GM18511 (cell line): ENCODE measurements around the gene BCL7C.
"Not testable (repeated sequence)": the region's sequence is repeated elsewhere in the genome, so short reads cannot be mapped to it uniquely, and the experiment has no call there.

Source experiments
- ATAC-seq: cut with Tn5 transposase; IDR thresholded peaks from one replicate; pipeline ENCODE4 v1.9.1; 2021; ENCODE audit warnings: mild to moderate bottlenecking, moderate library complexity; ENCODE audit not compliant: unreplicated experiment

BCL7C gene

DNA sequence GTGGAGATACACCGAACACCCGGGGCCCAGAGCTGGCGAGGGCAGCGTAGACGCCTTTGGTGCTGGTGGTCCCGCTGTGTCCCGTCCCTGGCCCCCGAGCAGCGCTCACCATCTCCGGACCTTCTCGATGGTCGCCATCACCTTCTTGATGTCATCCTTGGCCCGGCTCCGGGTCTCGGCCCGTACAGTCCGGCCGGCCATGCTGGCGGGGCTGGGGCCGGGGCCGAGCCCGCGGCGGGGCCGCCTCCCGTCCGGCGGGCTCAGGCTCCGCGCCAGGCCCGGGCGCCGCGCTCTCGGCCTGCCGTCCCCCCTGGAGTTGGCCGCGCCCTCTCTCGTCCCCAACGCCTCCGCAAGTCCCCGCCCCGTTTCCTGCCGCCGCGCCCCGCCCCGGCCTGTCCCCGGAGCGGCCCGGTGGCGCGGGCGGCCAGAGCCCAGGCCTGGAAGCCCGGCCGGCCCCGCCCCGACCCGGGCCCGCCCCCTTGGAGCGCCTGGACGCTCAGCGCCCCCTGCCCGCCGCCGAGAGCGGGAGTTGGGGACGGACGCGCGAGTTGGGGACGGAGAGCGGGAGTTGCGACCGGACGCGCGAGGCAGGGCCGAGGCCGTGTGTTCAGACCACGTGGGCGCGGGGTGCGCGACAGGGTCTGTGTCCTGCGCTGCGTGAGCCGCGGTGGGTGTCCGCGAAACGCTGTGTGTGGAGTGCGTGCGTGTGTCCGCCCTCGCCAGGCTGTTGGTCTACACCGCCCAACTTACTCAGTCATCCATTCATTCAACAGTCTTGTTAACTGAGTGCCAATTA lies at the start of gene BCL7C:
Gene BCL7C, minus strand, starts transcription at position 334 of the 796 bp plus-strand sequence. Its CDS starts 133 bp downstream, at position 201.
- ATAC-seq, result peak; percentile 74

DNA sequence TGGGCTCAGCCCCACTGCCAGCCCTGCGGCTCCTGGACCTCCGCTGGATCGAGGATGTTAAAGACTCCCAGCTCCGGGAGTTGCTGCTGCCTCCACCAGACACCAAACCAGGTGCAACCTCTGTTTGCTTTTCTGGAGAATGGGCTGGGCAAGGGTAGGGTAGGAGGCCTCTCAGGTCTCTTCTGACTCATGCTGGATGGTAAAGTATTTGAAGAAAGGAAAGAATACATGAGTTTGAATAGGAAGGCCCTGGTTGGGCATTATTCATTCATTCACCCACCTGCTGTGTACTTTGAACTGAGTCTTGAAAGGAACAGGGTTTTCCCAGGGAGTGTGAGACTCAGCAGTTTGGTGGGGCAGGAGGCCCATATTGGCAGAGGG lies 48.5 kb upstream of the BCL7C start:
- ATAC-seq, result no peak

DNA sequence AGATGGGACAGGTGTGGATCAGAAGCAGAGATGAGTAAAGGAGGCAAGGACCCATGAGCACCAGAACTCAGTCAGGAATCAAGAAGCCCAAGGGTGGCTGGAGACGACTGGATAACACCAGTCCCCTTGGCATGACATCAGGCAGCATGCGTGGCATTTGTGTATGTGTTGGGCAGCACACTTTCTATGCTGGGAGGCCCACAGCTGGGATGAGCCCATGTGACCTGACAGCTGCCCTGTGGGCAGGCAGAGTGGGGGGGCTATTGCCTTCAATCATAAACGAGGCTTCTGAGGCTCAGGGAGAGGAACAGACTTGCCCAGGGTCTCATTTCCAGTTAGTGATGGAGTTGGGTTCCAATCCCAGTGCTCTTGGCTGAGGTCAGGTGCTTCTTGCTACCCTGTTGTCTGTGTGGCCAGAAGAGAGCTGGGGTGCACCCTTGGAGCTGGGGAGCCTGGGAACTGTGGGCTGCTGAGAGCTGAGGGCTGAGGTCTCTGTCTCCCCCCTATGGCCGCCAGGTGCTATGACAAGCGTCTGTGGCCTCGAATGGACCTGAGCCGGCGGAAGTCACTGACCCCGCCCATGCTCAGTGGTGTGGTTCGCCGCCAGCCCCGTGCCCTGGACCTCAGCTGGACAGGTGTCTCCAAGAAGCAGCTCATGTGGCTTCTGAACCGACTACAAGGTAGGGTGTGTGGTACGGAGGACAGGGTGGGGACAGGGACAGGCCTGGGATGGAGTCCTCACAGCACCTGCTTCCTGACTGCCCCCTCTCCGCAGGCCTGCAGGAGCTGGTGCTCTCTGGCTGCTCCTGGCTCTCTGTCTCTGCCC lies 47.9 kb upstream of the BCL7C start:
- peak; percentile 96 for ATAC-seq

DNA sequence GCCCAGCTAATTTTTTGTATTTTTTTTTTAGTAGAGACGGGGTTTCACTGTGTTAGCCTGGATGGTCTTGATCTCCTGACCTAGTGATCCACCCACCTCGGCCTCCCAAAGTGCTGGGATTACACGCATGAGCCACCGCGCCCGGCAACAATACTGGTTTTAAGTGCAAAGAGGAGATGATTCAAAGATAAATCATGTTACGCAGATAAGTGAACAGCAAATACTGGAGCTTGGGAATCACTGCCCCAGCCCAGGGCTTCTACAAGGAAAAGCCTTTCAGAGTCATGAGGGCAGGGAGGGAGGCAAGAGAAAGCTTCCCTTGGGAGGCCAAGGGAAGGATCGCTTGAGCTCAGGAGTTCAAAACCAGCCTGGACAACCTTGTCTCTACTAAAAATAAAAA lies 45.7 kb upstream of the BCL7C start:
- ATAC-seq, result not testable (repeated sequence)

DNA sequence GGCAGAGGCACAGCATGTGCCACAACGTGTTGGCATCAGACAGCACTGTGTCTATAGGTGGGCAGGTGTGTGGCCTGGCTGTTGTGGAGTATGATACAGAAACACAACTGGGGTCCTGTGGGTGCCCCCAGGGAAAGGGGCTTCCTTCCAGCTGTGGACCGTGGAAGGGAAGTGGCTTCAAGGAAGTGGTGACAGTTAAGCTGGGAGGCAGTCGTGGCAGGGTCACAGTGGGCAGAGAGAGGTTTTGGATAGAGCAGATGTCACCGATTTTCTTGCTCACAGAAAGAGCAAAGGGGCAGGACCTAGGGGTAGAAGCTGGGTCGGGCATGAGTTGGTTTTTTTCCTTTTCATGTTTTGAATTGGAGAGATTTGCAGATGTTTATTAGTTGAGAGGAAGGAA lies 43.8 kb upstream of the BCL7C start:
- ATAC-seq, result no peak

DNA sequence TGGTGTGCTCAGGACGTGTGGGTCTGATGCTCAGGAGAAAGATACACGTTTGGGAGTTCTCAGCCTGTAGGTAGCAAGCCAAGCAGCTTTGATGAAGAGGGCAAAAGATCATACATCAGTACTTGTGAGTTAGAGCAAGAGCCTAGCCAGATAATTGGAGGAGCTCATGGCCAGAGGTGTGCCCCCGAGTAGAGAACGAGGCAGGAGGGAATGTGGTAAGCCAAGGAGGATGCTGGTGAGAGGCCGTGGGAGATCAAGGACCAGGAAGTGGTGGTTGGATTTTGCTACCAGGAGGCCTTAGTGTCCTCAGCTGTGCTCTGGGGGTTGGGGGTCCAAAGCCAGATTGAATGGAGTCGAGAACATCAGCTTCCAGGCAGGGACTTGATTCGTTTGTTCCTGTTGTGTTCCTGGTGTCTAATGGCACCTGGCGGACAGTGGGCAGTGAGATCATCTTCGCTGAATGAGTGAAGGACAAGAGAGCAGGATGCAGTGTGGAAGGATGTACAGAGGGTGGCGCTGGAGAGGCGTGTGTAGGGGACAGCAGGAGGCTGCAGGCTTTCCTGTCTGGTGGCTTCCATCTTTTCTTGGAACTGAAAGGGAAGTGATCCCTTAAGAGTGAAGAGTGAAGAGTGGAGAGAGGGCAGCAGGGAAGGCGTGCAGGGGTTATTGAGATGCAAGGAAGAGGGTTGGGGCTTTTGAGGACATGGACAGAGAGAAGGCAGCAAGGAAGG lies 41.1 kb upstream of the BCL7C start:
- no peak for ATAC-seq

DNA sequence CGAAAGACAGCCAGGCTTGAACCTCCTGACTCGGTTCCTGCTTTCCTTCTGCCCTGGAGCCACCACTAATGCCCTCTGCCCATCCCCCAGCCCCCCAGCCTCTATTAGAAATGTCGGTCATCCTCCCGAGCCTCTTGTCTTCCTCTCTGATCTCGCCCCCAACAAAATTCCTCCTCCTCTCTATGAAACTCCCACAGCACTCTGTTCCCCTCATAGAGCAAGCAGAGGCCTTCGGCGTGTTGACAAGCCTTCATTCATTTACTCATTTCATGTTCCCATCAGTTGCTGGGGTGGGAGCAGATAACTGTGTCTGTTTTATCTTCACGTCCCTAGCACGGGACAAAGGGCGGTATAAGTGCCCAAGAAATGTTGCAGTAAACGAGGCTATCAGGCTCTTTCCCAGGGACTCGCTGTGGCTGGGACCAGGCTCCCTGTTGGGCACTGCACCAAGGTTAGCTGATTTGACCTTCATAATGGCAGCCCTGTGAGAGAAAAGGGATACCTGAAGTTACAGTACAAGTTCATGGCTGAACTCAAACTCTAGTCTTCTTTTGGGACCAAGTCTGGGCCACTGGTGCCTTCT lies 37.3 kb upstream of the BCL7C start:
- ATAC-seq, result no peak

DNA sequence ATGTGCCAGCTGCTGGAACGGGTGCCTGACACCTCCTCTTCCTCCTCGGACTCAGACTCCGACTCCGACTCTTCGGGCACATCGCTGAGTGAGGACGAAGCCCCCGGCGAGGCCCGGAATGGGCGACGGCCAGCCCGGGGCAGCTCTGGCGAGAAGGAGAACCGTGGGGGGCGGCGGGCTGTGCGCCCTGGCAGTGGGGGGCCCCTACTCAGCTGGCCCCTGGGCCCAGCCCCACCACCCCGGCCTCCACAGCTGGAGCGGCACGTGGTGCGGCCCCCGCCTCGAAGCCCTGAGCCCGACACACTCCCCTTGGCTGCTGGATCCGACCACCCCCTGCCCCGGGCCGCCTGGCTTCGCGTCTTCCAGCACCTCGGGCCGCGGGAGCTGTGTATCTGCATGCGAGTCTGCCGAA lies 36.3 kb upstream of the BCL7C start:
- no peak for ATAC-seq

DNA sequence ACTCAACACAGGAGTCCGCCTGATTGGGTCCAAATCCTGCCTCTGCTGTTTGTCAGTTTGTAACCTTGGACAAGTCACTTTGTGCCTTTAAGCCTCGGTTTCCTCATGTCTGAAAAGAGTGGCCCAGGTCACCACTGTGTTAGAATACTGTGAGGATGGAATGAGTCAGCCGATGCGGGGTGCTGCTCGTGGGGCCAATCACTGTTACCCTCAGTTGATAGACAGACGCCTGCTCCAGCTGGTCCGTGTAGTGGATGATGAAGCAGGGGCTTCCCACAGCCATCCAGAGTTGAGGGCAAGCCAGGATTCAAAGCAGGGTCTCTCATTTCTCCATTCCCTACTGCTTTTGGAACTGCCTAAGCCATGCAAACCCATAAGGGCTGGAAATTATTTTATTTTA lies 35.3 kb upstream of the BCL7C start:
- ATAC-seq, result no peak

DNA sequence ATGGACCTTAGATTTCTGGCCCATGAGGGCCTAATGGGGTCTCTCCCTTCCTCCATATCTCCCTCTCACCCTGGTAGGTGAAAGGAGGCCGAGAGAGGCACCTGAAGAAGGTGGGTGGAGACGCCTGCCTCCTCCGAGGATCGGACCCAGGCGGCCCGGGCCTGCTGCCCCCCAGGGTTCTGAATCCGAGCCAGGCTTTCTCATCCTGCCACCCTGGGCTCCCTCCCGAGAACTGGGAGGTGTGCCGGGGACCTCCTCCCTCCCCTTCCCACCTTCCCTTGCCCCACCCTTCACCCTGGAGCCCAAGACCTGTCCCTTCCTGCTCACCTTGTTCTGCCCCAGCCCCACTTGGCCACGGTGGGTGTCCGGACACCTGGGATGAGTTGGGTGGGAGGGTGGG lies 34.5 kb upstream of the BCL7C start:
- ATAC-seq, result no peak

DNA sequence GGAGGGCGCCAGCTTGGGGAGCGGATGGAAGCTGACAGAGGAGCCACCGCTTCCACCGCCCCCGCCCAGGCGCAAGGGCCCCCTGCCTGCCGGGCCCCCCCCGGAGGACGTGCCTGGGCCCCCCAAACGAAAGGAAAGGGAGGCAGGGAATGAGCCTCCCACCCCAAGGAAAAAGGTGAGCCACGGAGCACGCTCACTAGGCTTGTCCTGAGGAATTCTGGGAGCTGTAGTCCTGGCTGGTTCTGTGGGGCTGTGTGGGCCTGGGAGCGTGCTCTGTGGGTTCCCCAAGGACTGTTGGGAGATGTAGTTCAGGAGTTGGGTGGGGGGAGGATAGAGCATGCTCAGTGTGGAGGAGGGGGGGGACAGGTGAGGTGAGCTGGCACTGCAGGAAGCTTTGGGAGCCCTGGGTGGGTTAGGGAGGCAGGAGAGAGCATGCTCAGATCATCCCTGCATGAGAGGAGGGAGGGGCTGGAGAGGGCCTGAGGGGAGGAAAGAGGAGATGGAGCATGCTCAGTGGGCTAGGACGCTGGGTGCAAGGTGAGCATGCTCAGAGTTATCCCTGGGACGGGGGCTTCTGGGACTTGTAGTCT lies 34.0 kb upstream of the BCL7C start:
- ATAC-seq, result no peak

DNA sequence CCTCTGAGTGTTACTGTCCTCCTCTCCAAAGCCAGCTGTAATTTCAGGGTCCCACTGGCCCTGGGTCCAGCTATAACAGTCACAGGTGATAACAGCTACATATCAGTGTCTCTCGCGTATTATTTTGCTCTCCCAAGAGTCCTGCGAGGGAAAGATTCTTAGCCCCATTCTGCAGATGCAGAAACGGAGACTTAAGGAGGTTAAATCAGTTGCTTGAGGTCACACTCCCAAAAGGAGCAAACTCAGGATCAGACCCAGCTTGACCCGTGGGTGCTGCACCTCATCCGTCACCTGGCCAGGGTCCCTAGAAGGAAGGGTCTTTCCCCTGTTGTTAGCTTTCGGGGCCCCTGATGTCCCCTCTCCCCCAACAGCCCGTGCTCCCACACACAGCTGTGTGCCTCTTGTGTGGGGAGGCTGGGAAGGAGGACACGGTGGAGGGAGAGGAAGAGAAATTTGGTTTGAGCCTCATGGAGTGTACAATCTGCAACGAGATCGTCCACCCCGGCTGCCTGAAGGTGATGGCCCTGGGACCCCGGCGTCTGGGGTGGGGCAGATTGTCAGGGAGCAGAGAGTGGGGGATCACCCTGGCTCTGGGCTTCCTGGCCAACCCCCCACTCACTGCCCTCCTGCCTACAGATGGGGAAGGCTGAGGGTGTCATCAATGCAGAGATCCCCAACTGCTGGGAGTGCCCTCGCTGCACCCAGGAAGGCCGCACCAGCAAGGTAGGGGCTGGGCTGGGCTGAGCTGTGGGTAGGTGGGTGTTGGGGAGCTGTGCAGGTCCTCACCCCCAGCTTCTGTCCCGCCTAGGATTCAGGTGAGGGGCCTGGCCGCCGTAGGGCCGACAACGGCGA lies 33.3 kb upstream of the BCL7C start:
- ATAC-seq, result no peak

DNA sequence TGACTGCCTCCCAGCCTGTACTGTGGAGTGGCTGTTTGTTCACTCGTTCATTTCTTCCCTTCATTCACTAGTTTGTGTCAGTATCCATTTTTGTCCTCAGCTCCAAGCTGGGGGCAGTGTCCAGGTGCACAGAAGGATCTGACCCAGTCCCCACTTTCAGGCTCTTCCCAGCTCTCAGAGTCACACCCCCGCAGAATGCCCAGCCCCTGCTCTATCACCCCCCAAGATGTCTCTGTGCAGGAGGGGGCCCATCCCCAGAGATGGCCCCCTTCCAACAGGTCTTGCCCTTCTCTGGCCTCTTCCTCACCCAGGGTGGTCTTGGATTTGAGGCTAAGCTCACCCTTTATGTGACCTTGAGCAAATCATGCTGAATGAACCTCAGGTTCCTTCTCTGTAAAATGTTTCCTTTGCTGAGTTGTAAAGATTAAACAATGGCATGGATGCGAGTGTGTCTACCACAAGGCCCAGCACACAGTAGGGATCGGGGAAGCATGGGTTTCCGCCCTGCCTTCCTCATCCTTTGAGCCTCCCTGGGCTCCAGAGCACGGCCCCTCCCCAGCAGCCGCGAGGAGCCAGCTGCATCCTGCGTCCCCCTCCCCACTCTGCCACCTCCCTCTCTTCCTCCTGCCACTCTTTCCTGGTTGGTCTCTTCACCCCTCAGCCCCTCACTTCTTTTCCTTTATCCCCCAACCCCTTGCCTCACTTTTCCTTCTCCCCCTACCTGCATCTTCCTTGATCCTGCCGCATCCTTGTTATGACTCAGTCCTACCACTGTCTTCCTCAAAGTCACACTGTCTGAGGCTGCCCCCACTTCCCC lies 32.3 kb upstream of the BCL7C start:
- ATAC-seq, result no peak

DNA sequence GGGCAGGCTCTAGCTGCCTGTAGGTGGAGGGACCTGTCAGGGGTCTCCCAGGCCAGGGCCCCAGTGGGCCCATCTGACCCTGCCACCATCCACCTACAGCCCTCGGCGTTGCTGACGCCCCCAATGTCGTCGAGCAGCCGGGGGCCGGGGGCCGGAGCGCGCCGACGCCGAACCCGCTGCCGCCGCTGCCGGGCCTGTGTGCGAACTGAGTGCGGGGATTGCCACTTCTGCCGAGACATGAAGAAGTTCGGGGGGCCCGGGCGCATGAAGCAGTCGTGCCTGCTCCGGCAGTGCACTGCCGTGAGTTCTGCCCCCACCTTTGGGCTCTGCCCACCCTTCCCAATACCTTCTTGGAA lies 31.7 kb upstream of the BCL7C start:
- no peak for ATAC-seq

DNA sequence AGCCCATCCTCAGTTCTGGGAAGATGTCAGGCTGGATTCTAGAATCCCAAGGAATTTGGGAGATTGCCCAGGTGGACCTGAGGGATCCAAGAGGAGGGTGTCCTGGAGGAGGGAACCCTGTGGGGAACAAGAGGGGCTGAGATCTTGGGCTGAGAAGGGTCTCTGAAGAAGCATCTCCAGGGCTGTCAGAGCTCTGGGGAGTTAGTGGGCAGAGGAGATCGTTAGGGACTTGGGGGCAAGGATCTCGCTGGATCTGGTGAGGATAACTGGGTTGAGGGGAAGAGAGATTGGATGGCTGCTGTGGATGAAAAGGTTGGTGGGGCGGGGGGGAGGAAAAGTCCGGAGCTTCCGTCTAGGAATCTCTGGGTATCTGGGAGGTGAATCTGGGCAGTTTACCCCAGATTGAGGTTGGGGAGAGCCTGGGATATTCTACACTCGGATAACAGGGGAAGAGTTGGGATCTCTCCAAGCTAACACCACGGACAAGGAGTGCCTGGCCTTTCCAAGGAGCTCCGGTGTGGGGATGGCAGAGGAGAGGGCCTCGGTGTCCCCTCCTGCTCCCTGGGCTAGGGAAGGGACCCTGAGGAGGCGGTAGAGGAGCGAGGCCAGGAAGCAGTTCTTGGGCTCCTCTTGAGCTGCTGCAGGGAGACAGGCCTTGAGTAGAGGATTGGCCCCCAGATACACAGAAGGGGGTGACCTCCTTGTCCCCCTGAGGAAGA lies 31.2 kb upstream of the BCL7C start:
- no peak for ATAC-seq

DNA sequence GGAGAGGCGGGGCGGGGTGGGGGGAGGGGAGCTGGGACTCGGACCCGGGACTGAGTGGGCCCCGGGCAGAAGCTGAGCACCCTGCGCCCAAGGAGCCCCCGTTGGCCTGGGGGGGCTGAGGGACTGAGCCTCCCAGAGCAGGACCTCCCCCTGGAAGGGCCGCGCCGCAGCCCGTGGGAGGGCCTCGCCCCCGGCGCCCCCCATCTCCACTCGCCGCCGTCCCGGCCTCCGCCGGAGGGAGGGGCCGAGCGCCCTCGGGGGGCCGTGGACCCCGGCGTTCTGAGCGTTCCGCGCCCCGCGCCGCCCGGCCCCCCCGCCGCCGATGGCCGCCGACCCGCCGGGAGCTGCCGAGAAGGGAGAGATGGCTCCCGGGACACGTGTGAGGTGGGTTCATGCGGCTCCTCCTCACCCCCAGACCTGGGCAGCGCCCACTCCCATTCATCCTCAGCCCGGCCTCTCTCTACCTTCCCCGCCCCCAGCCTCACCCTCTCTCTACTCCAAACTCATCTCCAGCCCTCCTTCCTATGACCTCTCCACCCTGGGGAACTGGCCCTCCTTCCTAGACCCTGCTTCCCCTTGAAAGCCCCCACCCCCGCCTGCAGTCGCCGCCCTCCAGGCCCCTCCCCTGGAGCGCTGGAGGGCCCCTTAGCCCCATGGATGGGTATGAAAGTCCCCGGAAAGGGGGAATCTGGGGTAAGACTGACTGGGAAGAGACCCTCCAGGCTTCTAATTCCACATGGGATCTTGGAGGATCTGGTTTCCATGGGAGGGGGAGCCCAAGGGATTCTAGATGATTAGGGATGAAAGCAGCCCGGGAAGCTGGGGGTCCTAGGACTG lies 30.4 kb upstream of the BCL7C start:
- no peak for ATAC-seq

DNA sequence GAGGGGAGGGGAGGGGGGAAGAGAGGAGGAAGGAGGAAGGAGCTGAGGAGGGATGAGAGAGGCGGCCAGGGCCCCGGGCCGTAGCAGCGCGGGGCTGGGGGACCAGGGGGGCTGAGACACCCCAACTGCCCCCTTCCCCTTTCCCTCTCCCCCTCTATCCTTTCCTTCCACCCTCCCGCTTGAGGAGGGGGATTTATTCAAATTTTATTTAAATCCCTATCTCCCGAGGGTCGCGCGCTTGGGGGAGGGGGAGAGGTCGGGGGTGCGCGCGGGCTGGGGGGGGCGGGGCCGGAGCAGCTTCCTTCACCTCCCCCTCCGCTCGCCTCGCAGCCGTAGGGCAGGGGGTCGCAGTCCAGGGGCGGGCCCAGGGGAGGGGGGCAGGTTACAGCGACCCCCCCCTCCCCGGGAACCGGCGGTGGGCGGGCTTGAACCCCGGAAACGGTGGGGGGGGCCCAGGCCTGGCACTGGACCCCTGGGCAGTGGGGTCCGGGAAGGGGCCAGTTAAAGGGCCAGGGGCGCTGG lies 29.7 kb upstream of the BCL7C start, which contains the start of gene FBXL19:
Gene FBXL19, plus strand, starts transcription at position 19 of the 522 bp plus-strand sequence. CDS start 2,183 bp downstream, outside the sequence.
- no peak for ATAC-seq
